Neutrophil (primary cell): ENCODE measurements around the gene TMEM109.

ENCODE experiments used
- H3K27ac ChIP-seq: fragments of 200-600 bp; sonication (generic); 2 replicates; pipeline ENCODE4 v1.5.1; 2016; ENCODE audit warnings: mild to moderate bottlenecking, moderate library complexity
- H3K27me3 ChIP-seq: fragments of 200-600 bp; sonication (generic); 2 replicates; pipeline ENCODE4 v1.6.0; 2016; ENCODE audit warnings: mild to moderate bottlenecking
- H3K36me3 ChIP-seq: fragments of 200-600 bp; sonication (generic); 2 replicates; pipeline ENCODE4 v1.5.1; 2017
- H3K4me1 ChIP-seq, 2 experiments: fragments of 200-600 bp in 1 of 2; sonication (generic) in 1 of 2; 1 replicate in 1 of 2; 2 replicates in 1 of 2; pipeline versions ENCODE4 v1.5.1 to v1.6.1; 2013 to 2016; ENCODE audit warnings: low read depth in 1 of 2, low read length in 1 of 2, mild to moderate bottlenecking in 1 of 2, moderate library complexity in 1 of 2; ENCODE audit not compliant: control insufficient read depth in 1 of 2, insufficient read depth in 1 of 2
- H3K4me3 ChIP-seq, 2 experiments: fragments of 200-600 bp in 1 of 2; sonication (generic) in 1 of 2; 1 replicate in 1 of 2; 2 replicates in 1 of 2; pipeline ENCODE4 v1.5.1; 2013 to 2016; ENCODE audit warnings: low read depth in 1 of 2, low read length in 1 of 2, mild to moderate bottlenecking in 1 of 2, moderate library complexity in 1 of 2
- H3K9me3 ChIP-seq: fragments of 200-600 bp; sonication (generic); 2 replicates; pipeline ENCODE4 v1.5.1; 2016
- CTCF ChIP-seq: fragments of 200-600 bp; sonication (generic); IDR thresholded peaks from 2 replicates; pipeline ENCODE4 v1.5.1; 2016; ENCODE audit warnings: antibody characterized with exemption

TMEM109 gene

DNA sequence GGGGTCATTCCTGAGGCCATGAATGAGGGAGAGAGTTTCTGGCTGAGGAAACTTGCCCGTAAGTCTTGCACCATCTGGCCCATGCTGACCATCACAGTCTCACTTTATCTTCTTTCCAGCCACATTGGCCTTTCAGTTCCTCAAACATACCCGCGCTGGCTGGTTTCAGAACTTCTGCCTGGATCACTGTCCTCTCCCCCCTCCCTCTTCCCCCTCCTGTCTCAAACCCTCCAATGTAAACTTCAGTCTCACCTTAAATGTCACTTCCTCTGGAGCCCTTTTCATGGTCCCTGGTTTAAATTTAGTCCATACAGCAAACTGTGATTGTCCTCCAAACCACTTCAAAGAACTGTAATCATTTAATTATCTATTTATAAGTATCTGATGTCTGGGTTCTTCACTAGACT lies 3.7 kb upstream of the TMEM109 start:
- Histone ChIP-seq H3K36me3 (no peaks in the 10 kb centered on the region), H3K9me3 (no peaks in the 10 kb centered on the region), H3K4me1 (peaks cover 34 to 37% of the 10 kb centered on the region in 2 experiments), H3K27me3 (peaks cover 9% of the 10 kb centered on the region), H3K27ac (no peak overlapping the region), H3K4me3 (no peak overlapping the region)
- no peak for TF ChIP-seq CTCF

- Histone ChIP-seq H3K27ac (no peak overlapping the region), H3K27me3 (peaks cover 15% of the 10 kb centered on the region), H3K4me1 (peaks cover 34 to 37% of the 10 kb centered on the region in 2 experiments), H3K4me3 (no peak overlapping the region), H3K36me3 (no peaks in the 10 kb centered on the region), H3K9me3 (no peaks in the 10 kb centered on the region)
- no peak for TF ChIP-seq CTCF
Observed at GRCh38 chr11:60910711-60911380, 3.1 kb upstream of the TMEM109 start.

- Histone ChIP-seq H3K4me1 (peaks cover 25 to 28% of the 10 kb centered on the region in 2 experiments), H3K4me3 (no peak overlapping the region), H3K9me3 (no peaks in the 10 kb centered on the region), H3K36me3 (no peaks in the 10 kb centered on the region), H3K27me3 (peaks cover 30% of the 10 kb centered on the region), H3K27ac (no peak overlapping the region)
- TF ChIP-seq CTCF: no peak
Observed at GRCh38 chr11:60912223-60912850, 1.6 kb upstream of the TMEM109 start.

- H3K4me1 ChIP-seq: peaks cover 25 to 28% of the 10 kb centered on the region in 2 experiments
- H3K36me3 ChIP-seq: no peaks in the 10 kb centered on the region
- peaks cover 30% of the 10 kb centered on the region for H3K27me3 ChIP-seq
- H3K9me3 ChIP-seq: no peaks in the 10 kb centered on the region
- peak overlapping the region; percentile 73 for H3K27ac ChIP-seq
- no peak for TF ChIP-seq CTCF
- H3K4me3 ChIP-seq: peak overlapping the region; percentile 85 to 93
Observed at GRCh38 chr11:60912851-60913528, 968 bp upstream of the TMEM109 start.

DNA sequence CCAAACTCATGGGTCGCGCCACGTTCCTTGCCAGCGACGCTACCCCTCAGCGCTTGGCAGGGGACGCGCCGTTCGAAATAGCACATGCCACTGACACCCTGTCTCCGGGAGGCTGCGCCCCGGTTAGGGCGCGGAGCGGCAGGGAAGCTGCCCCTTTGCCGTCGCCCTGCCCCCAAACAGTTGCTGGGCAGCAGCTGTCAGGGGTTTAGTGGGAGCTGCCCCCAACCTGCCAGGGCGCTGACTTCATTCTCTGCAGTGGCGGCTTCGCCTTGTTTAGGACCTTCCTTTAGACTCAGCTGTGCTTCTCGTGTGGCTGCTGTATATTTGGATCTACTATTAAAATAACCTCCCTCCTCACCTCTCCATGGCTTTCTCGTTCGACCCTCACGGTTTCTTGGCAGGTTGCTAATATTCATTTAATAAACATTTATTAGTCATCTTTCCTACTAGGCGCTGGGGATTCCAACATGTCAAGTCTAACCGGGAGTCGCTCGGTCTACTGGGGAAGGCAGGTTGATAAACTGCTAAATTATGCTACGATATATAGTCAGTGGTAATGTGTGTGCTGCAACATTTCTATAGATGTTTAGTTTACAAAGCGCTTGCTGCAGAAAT lies 782 bp downstream of the TMEM109 start:
- H3K4me1 ChIP-seq: peaks cover 25 to 28% of the 10 kb centered on the region in 2 experiments
- no peaks in the 10 kb centered on the region for H3K9me3 ChIP-seq
- no peaks in the 10 kb centered on the region for H3K36me3 ChIP-seq
- TF ChIP-seq CTCF: no peak
- peaks cover 30% of the 10 kb centered on the region for H3K27me3 ChIP-seq
- H3K4me3 ChIP-seq: peak overlapping the region; percentile 85 to 93
- no peak overlapping the region for H3K27ac ChIP-seq
